Activated naive CD8-positive, alpha-beta T cell treated with anti-CD3 and anti-CD28 coated beads, Interleukin-2, amount 10 ng/mL, durations not matched to agents 7 days and 5 days (primary cell): ENCODE data around the gene BTG1. TPM values are rescaled to one million over a fixed set of nuclear protein-coding genes. Genes with fewer than 3 reads are reported as not detected.

ENCODE experiments used
- ATAC-seq: fragments of 150-1000 bp; cut with Tn5 transposase; one replicate; pipeline ENCODE4 v1.10.0; 2021; ENCODE audit warnings: low read depth, moderate library complexity
- POLR2A ChIA-PET: fragments of 350-600 bp; sonication (Branson Sonifier 250); formaldehyde crosslinking; loops from one replicate; lab custom pipeline; 2021; ENCODE audit warnings: antibody characterized with exemption; lab: Charles Lee
- DNase-seq: peaks from one replicate; pipeline ENCODE4 v3.0.0; 2021
- H3K27ac Mint-ChIP-seq: one replicate; pipeline ENCODE4 v1.8.0; 2022; ENCODE audit warnings: mild to moderate bottlenecking, mixed read lengths
- H3K27me3 Mint-ChIP-seq: one replicate; pipeline ENCODE4 v1.8.0; 2022; ENCODE audit warnings: mild to moderate bottlenecking, moderate library complexity, mixed read lengths
- H3K36me3 Mint-ChIP-seq: one replicate; pipeline ENCODE4 v1.8.0; 2021; ENCODE audit warnings: mild to moderate bottlenecking, mixed read lengths
- H3K4me1 Mint-ChIP-seq: one replicate; pipeline ENCODE4 v1.8.0; 2021; ENCODE audit warnings: mixed read lengths
- H3K4me3 Mint-ChIP-seq: one replicate; pipeline ENCODE4 v1.8.0; 2022; ENCODE audit warnings: mild to moderate bottlenecking, moderate library complexity, mixed read lengths
- H3K9me3 Mint-ChIP-seq: one replicate; pipeline ENCODE4 v1.8.0; 2021; ENCODE audit warnings: mixed read lengths
- total RNA-seq, 2 experiments: library from RNA; stranded (reverse); gene quantifications; one replicate each; pipeline ENCODE4 v1.2.3, GENCODE V29; 2021

BTG1 gene
- total RNA-seq, 2 experiments from 2014 or later = 249 to 255 TPM

- ATAC-seq (peak; percentile 0), DNase-seq (peak; percentile 72)
- Mint-ChIP-seq H3K36me3 (peaks cover 66% of the 10 kb centered on the region), H3K4me1 (peaks cover 31% of the 10 kb centered on the region), H3K4me3 (peak overlapping the region; percentile 88), H3K27me3 (no peaks in the 10 kb centered on the region), H3K9me3 (no peaks in the 10 kb centered on the region), H3K27ac (peak overlapping the region; percentile 99)
- POLR2A ChIA-PET = interaction anchor here (0.6 to 7.1 kb wide), 58 partner anchors 11 to 1237 kb away, joined by 3 to 311 read pairs (median 6); partner anchors contain the start of gene EEA1
These were observed 790 bp downstream of the BTG1 start for GRCh38 chr12:92144631-92145480.

GRCh38 chr12:92143686-92144630 is 1.7 kb downstream of the BTG1 start:
- DNase-seq = peak; percentile 65
- H3K36me3 Mint-ChIP-seq = peaks cover 69% of the 10 kb centered on the region
- ATAC-seq = peak; percentile 18
- POLR2A ChIA-PET = interaction anchor here (0.6 to 7.1 kb wide), 35 partner anchors 10 to 1238 kb away, joined by 3 to 311 read pairs (median 10); partner anchors contain the start of gene EEA1
- H3K4me1 Mint-ChIP-seq = peaks cover 32% of the 10 kb centered on the region
- peak overlapping the region; percentile 88 for H3K4me3 Mint-ChIP-seq
- H3K27me3 Mint-ChIP-seq = no peaks in the 10 kb centered on the region
- H3K27ac Mint-ChIP-seq = peak overlapping the region; percentile 99
- H3K9me3 Mint-ChIP-seq = no peaks in the 10 kb centered on the region

GRCh38 chr12:92143258-92143657 is 2.4 kb downstream of the BTG1 start:
- Mint-ChIP-seq H3K36me3 (peaks cover 70% of the 10 kb centered on the region), H3K4me1 (peaks cover 34% of the 10 kb centered on the region), H3K4me3 (peak overlapping the region; percentile 88), H3K27me3 (no peaks in the 10 kb centered on the region), H3K9me3 (no peaks in the 10 kb centered on the region), H3K27ac (peak overlapping the region; percentile 99)
- POLR2A ChIA-PET = interaction anchor here (1.0 to 7.1 kb wide), 17 partner anchors 9 to 762 kb away, joined by 3 to 311 read pairs (median 33); no protein-coding TSS in a partner anchor
- ATAC-seq = no peak
- DNase-seq = no peak

GRCh38 chr12:92142251-92142926 is 3.3 kb downstream of the BTG1 start:
- Mint-ChIP-seq H3K4me3 (peak overlapping the region; percentile 88), H3K4me1 (peaks cover 37% of the 10 kb centered on the region), H3K36me3 (peaks cover 71% of the 10 kb centered on the region), H3K9me3 (no peaks in the 10 kb centered on the region), H3K27ac (peak overlapping the region; percentile 99), H3K27me3 (no peaks in the 10 kb centered on the region)
- DNase-seq (no peak), ATAC-seq (no peak)
- POLR2A ChIA-PET = interaction anchor here (0.7 to 7.1 kb wide), 9 partner anchors 9 to 330 kb away, joined by 3 to 311 read pairs (median 6); no protein-coding TSS in a partner anchor

- ATAC-seq (no peak), DNase-seq (no peak)
- no peaks in the 10 kb centered on the region for H3K9me3 Mint-ChIP-seq
- peaks cover 71% of the 10 kb centered on the region for H3K36me3 Mint-ChIP-seq
- H3K4me1 Mint-ChIP-seq = peaks cover 39% of the 10 kb centered on the region
- POLR2A ChIA-PET = interaction anchor here (0.7 to 7.1 kb wide), 16 partner anchors 8 to 760 kb away, joined by 3 to 311 read pairs (median 4); no protein-coding TSS in a partner anchor
- peak overlapping the region; percentile 88 for H3K4me3 Mint-ChIP-seq
- no peaks in the 10 kb centered on the region for H3K27me3 Mint-ChIP-seq
- H3K27ac Mint-ChIP-seq = peak overlapping the region; percentile 99
These were observed 4.0 kb downstream of the BTG1 start for GRCh38 chr12:92141591-92142121.

GRCh38 chr12:92140896-92141536 is 4.6 kb downstream of the BTG1 start:
- no peaks in the 10 kb centered on the region for H3K27me3 Mint-ChIP-seq
- H3K9me3 Mint-ChIP-seq = no peaks in the 10 kb centered on the region
- H3K36me3 Mint-ChIP-seq = peaks cover 71% of the 10 kb centered on the region
- ATAC-seq (no peak), DNase-seq (no peak)
- peak overlapping the region; percentile 99 for H3K27ac Mint-ChIP-seq
- peak overlapping the region; percentile 88 for H3K4me3 Mint-ChIP-seq
- POLR2A ChIA-PET = interaction anchor here (0.7 to 7.1 kb wide), 13 partner anchors 7 to 759 kb away, joined by 3 to 311 read pairs (median 4); no protein-coding TSS in a partner anchor
- H3K4me1 Mint-ChIP-seq = peaks cover 44% of the 10 kb centered on the region

- no peak for ATAC-seq
- POLR2A ChIA-PET = no interaction called here
- peaks cover 48% of the 10 kb centered on the region for H3K4me1 Mint-ChIP-seq
- peak overlapping the region; percentile 99 for H3K27ac Mint-ChIP-seq
- H3K9me3 Mint-ChIP-seq = no peaks in the 10 kb centered on the region
- no peak for DNase-seq
- H3K27me3 Mint-ChIP-seq = no peaks in the 10 kb centered on the region
- H3K4me3 Mint-ChIP-seq = peak overlapping the region; percentile 88
- peaks cover 74% of the 10 kb centered on the region for H3K36me3 Mint-ChIP-seq
These were observed 5.5 kb downstream of the BTG1 start for GRCh38 chr12:92140156-92140555.

GRCh38 chr12:92139634-92140150 is 6.0 kb downstream of the BTG1 start:
- Mint-ChIP-seq H3K4me1 (peaks cover 53% of the 10 kb centered on the region), H3K36me3 (peaks cover 78% of the 10 kb centered on the region), H3K27ac (peak overlapping the region; percentile 99), H3K4me3 (peak overlapping the region; percentile 88), H3K27me3 (no peaks in the 10 kb centered on the region), H3K9me3 (no peaks in the 10 kb centered on the region)
- no peak for ATAC-seq
- DNase-seq = no peak
- POLR2A ChIA-PET = no interaction called here

- Mint-ChIP-seq H3K36me3 (peaks cover 67% of the 10 kb centered on the region), H3K4me3 (peak overlapping the region; percentile 88), H3K27ac (peak overlapping the region; percentile 88), H3K4me1 (peaks cover 62% of the 10 kb centered on the region), H3K9me3 (no peaks in the 10 kb centered on the region), H3K27me3 (no peaks in the 10 kb centered on the region)
- DNase-seq (no peak), ATAC-seq (no peak)
- POLR2A ChIA-PET = interaction anchor here (0.9 to 10.2 kb wide), 5 partner anchors 6 to 267 kb away, joined by 4 to 311 read pairs (median 17); partner anchors contain the start of gene BTG1
These were observed 7.0 kb downstream of the BTG1 start for GRCh38 chr12:92138626-92139025.

- Mint-ChIP-seq H3K9me3 (no peaks in the 10 kb centered on the region), H3K27ac (peak overlapping the region; percentile 88), H3K4me1 (peaks cover 65% of the 10 kb centered on the region), H3K27me3 (no peaks in the 10 kb centered on the region), H3K4me3 (peak overlapping the region; percentile 88), H3K36me3 (peaks cover 62% of the 10 kb centered on the region)
- ATAC-seq (no peak), DNase-seq (no peak)
- POLR2A ChIA-PET = interaction anchor here (0.7 to 10.2 kb wide), 9 partner anchors 6 to 365 kb away, joined by 3 to 311 read pairs (median 6); partner anchors contain the start of gene BTG1
These were observed 7.5 kb downstream of the BTG1 start for GRCh38 chr12:92138144-92138543.

GRCh38 chr12:92136965-92137721 is 8.5 kb downstream of the BTG1 start:
- H3K9me3 Mint-ChIP-seq = no peaks in the 10 kb centered on the region
- H3K4me3 Mint-ChIP-seq = peak overlapping the region; percentile 88
- no peaks in the 10 kb centered on the region for H3K27me3 Mint-ChIP-seq
- H3K36me3 Mint-ChIP-seq = peaks cover 52% of the 10 kb centered on the region
- H3K4me1 Mint-ChIP-seq = peaks cover 64% of the 10 kb centered on the region
- H3K27ac Mint-ChIP-seq = peak overlapping the region; percentile 88
- POLR2A ChIA-PET = interaction anchor here (0.6 to 10.2 kb wide), 15 partner anchors 7 to 366 kb away, joined by 3 to 311 read pairs (median 4); partner anchors contain the start of gene BTG1
- ATAC-seq (peak; percentile 16), DNase-seq (no peak)
